Stimulated activated CD8-positive, alpha-beta memory T cell treated with anti-CD3 and anti-CD28 coated beads, Interleukin-7, amount 100 ng/mL, for 1 hour (primary cell): ENCODE measurements around the gene ITPKA.
A peak's percentile ranks its signal among the peaks of the same experiment; 100 is the strongest.
"Not testable (repeated sequence)": the region's sequence is repeated elsewhere in the genome, so short reads cannot be mapped to it uniquely, and the experiment has no call there.

ENCODE experiments used
- DNase-seq, 2 donors: peaks; one replicate each; pipeline ENCODE4 v3.0.0-alpha.2; 2020; ENCODE audit warnings: low read depth in 2 of 2

ITPKA gene

DNA sequence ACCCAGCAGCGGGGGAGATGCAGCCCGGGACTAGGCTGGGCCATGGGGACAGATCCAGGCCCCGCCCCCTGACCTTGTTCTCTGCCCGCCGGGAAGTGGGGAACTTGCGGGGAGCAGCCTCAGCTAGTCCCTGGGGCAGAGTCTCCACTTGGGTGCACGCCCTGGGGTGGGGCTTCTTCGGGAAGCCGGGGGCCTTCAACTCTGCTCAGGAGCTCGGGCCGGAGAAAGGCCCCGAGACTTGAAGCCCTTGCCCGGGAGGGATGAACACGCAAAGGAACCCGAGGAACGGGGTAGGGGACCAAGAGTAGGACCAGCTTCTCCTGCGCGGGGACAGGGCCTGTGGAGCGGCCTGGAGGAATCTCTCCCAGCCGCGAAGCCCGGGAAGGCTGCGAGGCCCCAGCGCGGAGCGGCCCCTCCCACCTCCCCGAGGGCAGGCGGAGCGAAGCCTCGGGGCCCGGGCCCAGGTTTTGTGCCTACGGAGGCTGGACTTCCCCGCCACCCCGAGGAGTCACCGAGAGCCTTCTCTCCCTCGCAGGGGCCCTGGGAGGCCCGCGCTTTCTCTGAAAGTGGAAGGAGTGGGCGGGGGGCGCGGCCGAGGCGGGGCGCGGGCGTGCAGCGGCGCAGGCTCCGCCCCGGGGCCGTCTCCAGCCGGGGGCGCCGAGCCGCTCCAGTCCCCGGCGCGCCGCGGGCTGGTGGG is at the start of gene ITPKA:
Gene ITPKA (plus strand): TSS at position 670 of the 697 bp plus-strand sequence. CDS start 54 bp downstream, outside the sequence.
- DNase-seq: peak; percentile 48 to 60

- DNase-seq: no peak
These were observed 48.3 kb upstream of the ITPKA start for GRCh38 chr15:41445399-41445798.

GRCh38 chr15:41462084-41462795 is 31.4 kb upstream of the ITPKA start:
- no peak for DNase-seq

DNA sequence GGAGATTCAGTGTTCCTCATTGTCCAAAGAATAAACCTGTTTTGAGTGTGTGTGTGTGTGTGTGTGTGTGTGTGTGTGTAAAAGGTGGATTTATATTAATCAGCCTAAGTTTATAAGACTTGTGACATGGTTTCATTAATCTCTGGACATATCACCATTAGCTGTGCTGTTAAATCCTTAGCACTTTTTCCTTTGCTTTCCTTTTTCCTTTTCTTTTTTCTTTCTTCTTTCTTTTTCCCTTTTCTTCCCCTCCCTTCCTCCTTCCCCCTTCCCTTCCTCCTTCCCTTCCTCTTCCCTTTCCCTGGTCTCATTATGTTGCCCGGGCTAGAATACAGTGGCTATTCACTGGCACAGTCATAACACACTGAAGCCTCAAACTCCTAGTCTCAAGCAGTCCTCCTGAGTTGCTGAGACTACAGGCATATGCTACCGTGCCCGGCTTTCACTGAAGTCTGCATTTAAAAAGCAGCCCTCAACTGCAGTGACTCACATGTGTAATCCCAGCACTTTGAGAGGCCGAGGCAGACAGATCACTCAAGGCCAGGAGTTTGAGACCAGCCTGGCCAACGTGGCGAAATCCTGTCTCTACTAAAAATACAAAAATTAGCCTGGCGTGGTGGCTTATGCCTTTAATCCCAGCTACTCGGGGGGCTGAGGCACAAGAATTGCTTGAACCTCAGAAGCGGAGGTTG is 28.6 kb upstream of the ITPKA start:
- DNase-seq: no peak

DNA sequence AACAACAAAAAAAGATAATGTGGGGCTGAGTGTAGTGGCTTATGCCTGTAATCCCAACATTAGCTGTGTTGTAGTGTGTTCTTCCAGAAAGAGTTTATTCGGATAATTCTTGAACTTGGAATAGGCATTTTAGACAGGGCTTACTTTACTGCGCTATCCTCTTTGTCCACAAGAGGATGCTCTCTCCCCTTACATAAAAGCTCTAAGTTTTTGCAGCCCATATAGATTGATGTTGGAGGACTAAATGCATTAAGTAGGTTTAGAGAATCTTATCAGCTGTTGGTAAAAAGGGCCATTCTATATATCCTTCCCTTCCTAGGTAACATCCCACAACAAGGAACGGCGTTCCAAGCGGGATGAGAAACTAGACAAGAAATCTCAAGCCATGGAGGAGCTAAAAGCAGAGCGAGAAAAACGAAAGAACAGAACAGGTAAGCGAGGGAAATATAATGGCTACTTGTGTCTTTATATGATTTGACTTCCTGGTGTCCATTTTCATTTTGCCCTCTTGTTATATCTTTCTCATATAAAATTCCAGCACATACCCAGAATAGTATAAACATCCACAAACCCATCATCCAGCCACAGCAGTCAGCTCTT is 27.8 kb upstream of the ITPKA start:
- DNase-seq: no peak

DNA sequence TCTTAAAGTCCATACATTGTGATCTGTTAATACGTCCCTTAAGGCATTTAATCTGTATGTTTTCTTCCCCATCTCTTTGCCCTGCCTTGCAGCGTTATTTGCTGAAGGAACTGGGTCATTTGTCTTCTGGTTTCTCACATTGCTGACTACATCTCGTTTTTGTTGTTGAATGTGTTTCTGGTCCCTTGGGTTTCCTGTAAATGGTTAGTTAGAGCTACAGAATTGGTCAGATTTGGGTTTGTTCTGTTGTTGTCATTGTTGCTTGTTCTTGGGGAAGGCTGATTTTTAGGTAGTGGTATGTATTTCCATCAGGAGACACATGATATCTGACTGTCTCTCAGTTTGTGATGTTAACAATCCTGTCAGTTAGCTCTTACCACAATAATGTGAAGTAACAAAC is 27.0 kb upstream of the ITPKA start:
- no peak for DNase-seq

DNA sequence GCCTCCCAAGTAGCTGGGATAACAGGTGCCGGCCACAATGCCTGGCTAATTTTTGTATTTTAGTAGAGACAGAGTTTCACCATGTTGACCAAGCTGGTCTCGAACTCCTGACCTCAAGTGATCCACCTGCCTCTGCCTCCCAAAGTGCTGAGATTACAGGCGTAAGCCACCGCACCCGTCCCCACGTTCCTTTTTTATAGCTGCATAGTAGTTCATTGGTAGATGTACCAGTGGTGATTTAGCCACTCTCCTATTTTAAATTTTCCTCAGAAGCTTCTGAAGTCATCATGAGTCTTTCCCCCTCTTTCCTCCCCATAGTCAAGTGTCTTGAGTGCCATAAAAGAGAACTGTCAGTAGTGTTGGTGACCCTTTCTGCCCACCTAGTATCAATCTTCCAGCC is 24.0 kb upstream of the ITPKA start:
- DNase-seq: not testable (repeated sequence)

DNA sequence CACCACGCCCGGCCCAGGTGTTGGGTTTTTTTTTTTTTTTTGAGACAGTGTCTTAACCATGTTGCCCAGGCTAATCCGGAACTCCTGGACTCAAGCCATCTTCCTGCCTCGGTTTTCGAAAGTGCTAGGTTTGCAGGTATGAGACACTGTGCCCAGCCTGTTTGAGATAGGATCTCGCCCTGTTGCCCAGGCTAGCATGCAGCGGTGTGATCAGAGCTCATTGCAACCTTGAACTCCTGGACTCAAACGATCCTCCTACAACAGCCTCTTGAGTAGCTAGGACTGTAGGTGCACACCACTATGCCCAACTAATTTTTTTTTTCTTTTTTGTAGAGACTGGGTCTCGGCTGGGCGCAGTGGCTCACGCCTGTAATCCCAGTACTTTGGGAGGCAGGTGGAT is 20.3 kb upstream of the ITPKA start:
- DNase-seq: no peak

DNA sequence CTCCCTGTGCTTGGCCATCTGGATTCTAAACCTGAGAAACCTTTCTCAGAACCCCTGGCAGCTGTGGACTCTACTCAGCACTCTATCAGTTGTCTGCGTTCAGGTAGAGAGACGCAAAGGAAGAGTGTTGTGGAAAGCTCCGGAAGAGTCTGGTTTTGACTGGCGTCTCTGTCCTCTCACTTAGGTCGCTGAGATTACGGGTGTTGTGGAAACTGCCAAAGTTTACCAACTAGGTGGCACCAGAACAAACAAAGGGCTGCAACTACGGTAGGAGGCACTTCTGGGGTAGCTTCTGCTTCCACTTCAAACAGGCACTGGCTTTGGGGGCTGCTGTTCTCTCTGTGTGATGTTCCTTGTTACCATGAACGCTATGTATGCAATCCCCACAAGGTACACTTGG is 19.2 kb upstream of the ITPKA start:
- no peak for DNase-seq

GRCh38 chr15:41474941-41475340 is 18.7 kb upstream of the ITPKA start:
- no peak for DNase-seq

DNA sequence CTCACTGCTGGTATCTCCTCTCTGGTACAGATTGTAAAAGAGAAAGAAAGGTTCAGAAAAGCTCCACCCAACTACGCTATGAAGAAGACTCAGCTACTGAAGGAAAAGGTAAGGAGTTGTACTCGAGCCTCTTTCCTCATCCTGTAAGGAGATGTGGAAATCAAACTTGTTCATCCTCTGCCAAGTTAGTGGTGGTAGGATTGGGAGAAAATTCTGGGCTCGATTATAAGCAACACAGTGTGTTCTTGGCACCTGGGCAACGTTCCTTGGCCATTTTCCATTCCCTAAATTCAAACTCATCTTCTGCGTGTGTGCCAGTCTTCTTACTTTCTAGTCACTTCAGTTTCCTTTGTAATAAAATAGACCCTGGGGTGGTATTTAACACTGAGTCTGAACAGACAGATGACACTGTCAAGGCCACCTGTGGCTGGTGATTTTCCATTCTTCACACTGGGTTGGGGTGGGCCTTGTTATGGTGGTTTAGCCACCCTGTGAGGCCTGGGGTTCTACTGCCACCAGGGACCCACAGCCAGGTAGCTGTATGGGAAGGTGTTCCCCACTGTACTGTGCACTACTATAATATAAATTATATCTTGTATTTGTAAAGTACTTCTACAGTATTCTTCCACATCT is 17.1 kb upstream of the ITPKA start:
- DNase-seq: no peak

DNA sequence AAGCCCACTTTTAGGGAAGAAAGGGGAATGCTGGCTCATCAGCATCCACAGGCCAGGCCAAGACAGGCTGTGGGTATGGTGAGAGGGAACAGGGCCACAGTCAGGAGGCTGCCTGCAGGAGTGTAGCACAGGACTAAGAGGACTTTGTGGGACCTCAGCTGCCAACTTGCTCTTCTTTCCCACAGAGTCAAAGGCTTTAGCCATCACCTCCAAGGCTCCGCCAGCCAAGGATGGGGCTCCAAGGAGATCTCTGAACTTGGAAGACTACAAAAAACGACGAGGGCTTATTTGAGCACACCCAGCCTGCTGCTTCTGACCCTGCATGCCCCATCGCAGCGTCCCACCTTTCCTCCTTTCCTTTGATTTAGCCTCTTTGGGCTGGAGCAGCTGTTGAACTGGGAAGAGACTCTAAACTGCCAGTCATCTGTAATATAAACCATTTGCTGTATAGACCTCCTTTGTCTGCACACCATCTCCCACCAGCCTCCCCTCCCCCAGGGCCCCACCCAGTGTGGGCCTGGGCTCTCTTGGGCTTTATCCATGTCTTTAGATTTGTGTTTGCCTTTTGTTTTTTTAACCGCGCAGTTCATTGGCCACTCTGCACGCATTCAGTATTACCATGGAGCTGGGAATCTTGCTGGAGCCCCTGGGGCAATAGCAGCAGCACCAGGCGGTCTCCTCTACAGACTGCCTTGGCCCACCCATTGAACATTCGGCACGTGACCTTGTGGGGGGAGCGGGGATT is 13.1 kb upstream of the ITPKA start:
- no peak for DNase-seq

DNA sequence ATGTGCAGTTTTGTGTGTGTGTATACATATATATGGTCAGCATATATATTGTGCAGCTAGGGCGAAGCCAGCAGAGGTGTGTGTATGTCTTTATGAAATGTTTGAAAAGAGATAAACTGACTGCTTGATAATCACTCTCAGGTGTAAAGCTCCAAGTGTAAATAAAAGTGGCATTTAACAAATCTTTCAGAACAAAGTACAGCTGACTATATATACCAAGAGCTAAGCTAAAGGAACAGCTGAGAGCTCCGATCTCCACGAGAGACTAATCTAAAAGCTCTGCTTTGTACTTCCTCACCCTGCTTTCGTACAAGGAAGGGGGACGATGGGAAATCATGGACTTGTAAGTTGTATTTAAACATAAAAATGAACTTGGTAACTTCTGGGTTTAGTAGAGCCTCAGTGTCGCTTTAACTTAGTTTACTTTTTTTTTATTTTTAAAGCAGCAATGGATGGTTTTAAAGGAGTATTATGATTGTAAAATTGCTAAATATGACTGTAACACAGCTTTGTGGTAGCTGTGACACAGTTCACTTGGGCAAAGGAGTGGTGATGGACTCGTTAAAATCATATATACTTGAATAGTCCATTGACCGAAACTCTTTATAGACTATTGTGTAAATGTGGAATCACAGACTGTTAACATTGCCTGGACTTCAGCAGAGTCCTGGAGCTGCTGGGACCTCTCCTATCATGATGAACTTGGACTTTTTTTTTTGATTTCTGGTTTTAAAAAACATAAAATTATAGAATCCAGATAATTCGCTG is 11.4 kb upstream of the ITPKA start:
- DNase-seq: no peak

DNA sequence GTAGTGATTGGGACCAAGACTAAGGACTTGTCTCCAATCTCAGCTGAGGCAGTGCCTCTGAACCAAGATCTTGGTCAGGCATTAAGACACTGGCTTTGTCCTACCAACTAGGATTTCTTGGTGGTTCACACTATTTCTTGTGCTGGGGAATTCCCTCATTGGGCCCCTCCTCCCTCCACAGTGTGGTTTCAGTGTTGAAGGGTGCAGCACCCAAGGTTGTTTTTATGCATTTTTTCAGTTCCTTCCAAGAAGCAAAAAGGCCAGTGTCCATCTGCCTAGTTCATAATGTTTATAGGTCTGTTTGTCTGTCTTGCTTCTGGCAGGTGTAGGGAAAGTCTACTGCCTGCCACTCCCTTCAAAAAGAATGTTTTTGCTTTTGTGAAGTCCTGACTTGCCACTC is 10.6 kb upstream of the ITPKA start:
- no peak for DNase-seq

DNA sequence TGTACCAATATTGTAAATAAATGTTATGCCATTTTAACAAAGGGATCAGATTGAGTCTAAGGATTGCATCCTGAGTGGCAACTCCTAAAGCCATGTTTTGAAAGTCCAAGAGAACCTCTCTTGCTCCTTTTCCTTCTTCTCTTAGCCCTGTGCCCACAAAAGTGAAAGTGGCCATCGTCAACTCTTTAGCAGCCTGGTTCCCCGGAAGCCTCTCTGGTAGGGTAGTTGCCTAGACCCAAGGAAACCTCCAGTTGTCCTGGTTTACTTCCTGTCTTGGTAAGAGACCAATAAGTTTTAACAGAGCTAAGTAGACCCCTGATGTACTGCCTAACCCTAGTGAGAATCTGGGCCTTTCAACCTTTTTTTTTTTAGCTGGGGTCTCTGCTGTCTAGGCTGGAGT is 10.2 kb upstream of the ITPKA start:
- DNase-seq: no peak

DNA sequence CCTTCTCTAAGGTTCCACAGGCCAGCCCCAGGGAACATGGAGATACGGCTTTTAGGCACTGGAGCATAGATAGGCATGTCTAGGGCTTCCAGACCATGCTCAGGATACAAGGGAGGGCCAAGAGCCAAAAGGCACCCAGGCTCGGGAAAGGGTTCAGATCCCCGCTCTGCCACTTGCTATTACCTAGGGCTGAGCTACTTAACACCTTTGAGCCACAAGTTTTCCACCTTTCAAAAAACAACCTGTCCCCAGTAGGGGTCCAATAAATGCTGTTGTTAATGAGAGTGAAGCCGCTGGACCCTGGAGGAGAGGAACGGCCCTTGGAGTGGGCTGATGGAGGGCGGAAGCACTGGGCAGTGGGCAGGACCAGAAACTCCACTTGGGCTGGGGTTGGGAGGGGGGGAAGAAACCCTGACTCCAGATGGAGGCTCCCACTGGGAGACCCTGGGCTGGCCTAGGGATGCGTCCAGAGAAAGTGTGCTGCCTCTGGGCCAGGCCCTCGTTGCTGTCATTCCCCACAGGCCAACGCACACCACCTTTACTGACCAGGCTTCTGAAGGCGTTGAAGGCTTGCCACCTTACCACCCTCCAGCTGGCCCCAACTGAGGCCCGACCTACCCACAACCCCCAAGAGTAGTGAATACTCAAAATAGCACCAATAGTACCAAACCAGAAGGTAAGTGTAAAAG is 8.6 kb upstream of the ITPKA start:
- no peak for DNase-seq

DNA sequence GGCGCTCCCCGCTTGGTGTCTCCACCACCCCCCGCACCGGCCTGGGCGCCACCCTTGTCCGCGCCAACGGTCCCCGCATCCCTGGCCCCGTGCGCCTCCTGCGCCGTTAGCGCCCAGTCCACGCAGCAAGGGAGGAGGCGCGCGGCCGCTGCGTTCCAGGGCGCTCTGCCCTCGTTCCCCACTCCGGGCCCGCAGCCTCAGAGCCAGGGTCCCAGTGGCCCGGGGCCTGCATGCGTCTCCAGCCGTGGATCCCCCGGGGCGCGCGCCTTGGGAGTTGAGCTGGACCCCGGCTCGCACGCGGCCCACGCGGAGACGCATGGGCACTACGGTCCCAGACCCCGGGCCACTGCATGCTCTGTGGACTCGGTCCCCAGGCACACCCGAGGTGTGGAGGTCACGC is 7.4 kb upstream of the ITPKA start:
- DNase-seq: no peak

DNA sequence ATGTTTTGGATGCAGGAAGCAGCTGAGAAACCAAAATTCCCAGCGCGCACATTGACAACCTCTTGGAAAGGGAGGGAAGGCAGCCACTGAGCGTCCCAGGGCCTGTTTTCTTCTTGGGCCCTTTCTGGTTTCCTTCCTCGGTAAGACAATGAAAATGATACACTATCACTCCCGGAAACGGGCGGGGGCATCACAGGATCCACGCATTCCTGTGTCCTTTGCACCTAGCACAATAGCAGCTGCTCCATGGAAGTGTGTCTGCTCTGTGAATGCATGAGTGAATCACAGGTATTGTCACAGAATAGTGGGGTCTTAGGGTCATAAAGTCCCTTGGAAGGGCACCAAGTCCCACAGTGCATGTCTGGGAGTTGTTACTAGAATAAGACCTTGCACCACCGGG is 6.3 kb upstream of the ITPKA start:
- no peak for DNase-seq

DNA sequence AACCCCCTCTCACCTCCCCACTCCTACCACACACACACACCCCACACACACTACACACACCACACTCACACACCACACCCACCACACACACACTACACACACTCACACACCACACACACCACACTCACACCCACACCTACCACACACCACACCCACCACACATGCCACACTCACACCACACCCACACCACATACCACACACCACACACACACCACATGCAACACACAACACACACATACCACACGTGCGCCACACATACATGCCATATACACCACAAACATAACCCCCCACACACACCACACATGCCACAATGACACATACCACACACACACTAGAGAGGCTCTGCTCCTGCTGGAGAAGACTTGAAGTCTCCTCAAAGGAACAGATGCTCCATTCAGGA is 5.9 kb upstream of the ITPKA start:
- no peak for DNase-seq

DNA sequence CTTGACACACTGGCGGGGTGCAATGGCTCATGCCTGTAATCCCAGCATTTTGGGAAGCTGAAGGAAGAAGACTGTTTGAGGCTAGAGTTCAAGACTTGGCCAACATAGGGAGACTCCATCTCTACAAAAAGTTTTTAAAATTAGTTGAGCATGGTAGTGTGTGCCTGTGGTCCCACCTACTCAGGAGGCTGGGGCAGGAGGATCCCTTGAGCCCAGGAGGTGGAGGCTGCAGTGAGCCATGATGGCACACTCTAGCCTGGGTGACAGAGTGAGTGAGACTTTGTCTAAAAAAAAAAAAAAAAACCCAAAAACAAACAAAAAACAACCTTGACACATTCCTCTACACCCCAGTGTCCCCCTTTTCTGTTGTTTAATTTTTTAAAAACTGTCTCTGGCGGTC is 4.0 kb upstream of the ITPKA start:
- DNase-seq: no peak
